ENCODE measurements around the gene CD8B2.

Gene CD8B2

DNA sequence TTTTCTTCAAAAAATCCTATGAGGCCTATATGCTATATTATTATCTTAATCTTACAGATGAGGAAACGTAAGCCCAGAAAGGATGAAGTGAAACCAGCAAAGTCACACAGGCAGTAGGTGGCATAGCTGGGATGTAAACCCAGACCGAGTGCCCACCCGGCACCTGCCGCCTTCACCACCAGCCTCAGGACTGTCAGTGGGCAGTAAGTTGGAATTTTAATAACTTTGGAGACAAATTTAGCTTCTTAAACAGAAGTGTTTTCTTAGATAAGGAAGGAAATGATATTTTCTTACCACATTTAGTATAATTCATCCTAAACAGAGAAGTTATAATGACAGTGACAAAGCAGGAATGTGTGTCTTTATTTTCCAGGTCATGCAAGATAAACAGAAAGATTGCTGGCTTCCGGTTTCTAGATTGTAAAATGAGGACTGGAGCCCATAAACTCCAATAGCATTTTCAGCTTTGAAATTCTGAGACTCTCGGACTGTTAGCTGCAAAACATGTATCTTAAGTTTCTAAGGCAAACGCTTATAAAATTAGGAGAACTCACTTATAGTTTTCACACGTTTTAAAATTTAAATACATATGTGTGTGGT, 59.3 kb downstream of the CD8B2 start:
- DNase-seq (ENCODE audit: low read depth): no peak
- TF ChIP-seq, protein P1, sequence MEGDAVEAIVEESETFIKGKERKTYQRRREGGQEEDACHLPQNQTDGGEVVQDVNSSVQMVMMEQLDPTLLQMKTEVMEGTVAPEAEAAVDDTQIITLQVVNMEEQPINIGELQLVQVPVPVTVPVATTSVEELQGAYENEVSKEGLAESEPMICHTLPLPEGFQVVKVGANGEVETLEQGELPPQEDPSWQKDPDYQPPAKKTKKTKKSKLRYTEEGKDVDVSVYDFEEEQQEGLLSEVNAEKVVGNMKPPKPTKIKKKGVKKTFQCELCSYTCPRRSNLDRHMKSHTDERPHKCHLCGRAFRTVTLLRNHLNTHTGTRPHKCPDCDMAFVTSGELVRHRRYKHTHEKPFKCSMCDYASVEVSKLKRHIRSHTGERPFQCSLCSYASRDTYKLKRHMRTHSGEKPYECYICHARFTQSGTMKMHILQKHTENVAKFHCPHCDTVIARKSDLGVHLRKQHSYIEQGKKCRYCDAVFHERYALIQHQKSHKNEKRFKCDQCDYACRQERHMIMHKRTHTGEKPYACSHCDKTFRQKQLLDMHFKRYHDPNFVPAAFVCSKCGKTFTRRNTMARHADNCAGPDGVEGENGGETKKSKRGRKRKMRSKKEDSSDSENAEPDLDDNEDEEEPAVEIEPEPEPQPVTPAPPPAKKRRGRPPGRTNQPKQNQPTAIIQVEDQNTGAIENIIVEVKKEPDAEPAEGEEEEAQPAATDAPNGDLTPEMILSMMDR (IDR thresholded peaks at IDR 0.05; ENCODE audit: low read length, missing control alignments): no peak
- H3K4me3 ChIP-seq (replicated peaks; ENCODE audit: low read depth, low read length): no peak overlapping the region

DNA sequence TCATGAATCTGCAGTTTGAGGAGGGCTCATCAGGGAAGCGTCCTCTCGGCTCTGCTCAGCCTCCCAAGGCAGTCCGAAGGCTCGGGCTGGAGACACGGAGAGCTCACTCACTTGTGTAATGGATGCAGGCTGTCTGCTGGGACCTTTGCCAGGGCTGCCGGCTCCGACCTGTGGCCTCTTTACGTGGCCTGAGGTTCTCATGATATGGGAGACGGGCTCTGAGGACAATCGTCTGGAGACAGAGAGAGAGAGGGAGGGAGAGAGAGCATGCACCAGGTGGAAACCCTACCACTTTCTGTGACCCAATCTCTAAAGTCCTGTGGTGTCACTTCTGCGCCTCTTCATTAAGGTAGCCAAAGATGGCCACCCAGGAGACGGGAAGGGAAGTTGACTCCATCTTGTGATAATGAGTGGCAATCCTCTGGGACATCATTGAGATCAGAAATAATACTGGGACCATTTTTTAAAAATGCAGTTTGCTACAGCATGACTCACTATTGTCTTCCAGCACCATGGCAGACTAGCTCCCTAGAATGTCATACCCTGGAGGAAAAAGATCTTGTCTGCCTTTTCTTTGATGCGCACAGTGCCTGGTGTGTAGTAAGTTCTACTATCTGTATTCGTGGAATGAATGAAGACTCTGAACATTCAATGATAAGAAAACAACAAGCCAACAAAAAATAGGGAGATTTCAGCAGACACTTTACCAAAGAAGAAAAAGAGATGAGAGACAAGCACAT, 60.2 kb downstream of the CD8B2 start:
- H3K4me3 ChIP-seq (replicated peaks; ENCODE audit: low read depth, low read length): no peak overlapping the region
- DNase-seq (ENCODE audit: low read depth): no peak
- TF ChIP-seq, protein P1 (IDR thresholded peaks at IDR 0.05; ENCODE audit: low read length, missing control alignments): no peak

DNA sequence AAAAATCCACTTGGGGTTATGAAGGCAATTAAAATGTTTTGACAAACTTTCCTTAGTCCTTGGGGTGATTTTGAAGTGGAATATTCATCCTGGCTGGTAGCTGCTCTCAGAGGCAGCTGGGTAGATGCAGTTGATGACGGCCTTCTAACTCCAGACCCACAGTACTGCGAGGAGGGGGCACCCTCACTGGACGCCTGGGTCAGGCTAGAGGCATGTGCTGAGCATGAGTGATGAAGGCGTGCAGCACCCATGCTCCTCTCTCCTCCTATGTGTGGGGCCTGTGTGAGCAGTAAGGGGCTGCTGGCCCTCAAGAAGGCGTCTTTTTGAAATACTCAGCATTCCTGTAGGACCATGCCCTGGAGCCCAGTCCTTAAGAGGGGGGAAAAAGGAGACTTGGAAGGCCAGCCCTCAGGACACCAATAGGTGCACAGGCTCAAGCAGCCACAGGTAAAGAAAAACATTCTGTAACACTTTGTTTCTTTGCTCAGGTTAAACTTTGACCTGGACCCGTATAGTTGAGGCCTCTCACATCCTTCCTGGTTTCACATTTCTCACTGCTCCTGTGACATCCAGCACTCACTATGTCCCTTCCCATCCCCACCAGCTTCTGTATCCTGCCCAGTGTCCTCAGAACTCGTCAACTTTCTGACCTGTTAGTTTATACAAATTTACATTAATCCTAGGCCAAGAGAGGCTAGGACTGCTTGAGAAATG, 64.4 kb downstream of the CD8B2 start:
- DNase-seq (ENCODE audit: low read depth): no peak
- TF ChIP-seq, protein P1 (IDR thresholded peaks at IDR 0.05; ENCODE audit: low read length, missing control alignments): no peak
- no peak overlapping the region for H3K4me3 ChIP-seq (replicated peaks; ENCODE audit: low read depth, low read length)

DNA sequence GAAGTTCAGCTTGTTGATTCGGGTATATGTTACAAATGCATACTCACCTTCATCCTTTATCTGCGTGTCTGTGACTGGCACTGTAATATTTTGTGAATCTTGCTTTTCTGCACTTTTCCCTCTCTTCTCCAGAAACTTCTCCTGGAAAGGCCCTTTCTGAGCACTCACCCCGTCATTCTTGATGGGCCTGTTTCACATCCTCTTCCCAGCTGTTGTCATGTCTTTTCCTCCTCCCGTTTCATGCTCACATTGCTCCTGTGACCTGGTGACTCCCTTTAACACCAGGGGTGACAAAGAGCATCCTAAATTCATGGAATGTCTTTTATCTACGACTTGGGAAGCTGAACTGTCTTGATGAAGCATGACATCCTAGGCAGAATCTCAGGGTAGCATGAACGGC, 65.8 kb downstream of the CD8B2 start:
- no peak overlapping the region for H3K4me3 ChIP-seq (replicated peaks; ENCODE audit: low read depth, low read length)
- no peak for DNase-seq (ENCODE audit: low read depth)
- TF ChIP-seq, protein P1 (IDR thresholded peaks at IDR 0.05; ENCODE audit: low read length, missing control alignments): no peak

DNA sequence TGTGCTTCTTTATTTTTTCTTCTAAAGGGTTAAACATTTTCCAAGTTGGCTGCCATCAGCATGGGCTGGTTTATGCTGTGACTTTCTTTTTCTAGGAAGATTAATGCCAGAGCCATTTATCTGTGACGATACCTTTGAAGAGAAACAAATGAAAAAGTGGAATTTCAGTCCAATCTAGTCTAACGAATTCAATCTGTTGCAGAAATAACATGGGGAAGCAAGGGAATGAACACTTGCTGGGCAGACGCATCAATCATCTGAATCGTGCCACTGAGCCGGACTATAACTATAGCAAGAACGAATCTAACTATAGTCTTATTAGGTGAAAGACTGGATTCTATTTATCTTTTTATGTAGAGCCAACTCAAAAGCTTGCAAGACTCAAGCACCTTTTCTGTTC, 66.2 kb downstream of the CD8B2 start:
- TF ChIP-seq, protein P1 (IDR thresholded peaks at IDR 0.05; ENCODE audit: low read length, missing control alignments): no peak
- no peak overlapping the region for H3K4me3 ChIP-seq (replicated peaks; ENCODE audit: low read depth, low read length)
- no peak for DNase-seq (ENCODE audit: low read depth)

- TF ChIP-seq, protein P1 (IDR thresholded peaks at IDR 0.05; ENCODE audit: low read length, missing control alignments): no peak
- no peak overlapping the region for H3K4me3 ChIP-seq (replicated peaks; ENCODE audit: low read depth, low read length)
- no peak for DNase-seq (ENCODE audit: low read depth)
Observed at GRCh38 chr2:106554411-106554810, 67.2 kb downstream of the CD8B2 start.
